Neutrophil (primary cell): ENCODE data around the gene DEUP1.

Experiments used
- H3K27ac ChIP-seq: fragments of 200-600 bp; sonication (generic); 2 replicates; pipeline ENCODE4 v1.5.1; 2016; ENCODE audit warnings: mild to moderate bottlenecking, moderate library complexity
- H3K27me3 ChIP-seq: fragments of 200-600 bp; sonication (generic); 2 replicates; pipeline ENCODE4 v1.6.0; 2016; ENCODE audit warnings: mild to moderate bottlenecking
- H3K36me3 ChIP-seq: fragments of 200-600 bp; sonication (generic); 2 replicates; pipeline ENCODE4 v1.5.1; 2017
- H3K4me1 ChIP-seq, 2 experiments: fragments of 200-600 bp in 1 of 2; sonication (generic) in 1 of 2; 1 replicate in 1 of 2; 2 replicates in 1 of 2; pipeline versions ENCODE4 v1.5.1 to v1.6.1; 2013 to 2016; ENCODE audit warnings: low read depth in 1 of 2, low read length in 1 of 2, mild to moderate bottlenecking in 1 of 2, moderate library complexity in 1 of 2; ENCODE audit not compliant: control insufficient read depth in 1 of 2, insufficient read depth in 1 of 2
- H3K4me3 ChIP-seq, 2 experiments: fragments of 200-600 bp in 1 of 2; sonication (generic) in 1 of 2; 1 replicate in 1 of 2; 2 replicates in 1 of 2; pipeline ENCODE4 v1.5.1; 2013 to 2016; ENCODE audit warnings: low read depth in 1 of 2, low read length in 1 of 2, mild to moderate bottlenecking in 1 of 2, moderate library complexity in 1 of 2
- H3K9me3 ChIP-seq: fragments of 200-600 bp; sonication (generic); 2 replicates; pipeline ENCODE4 v1.5.1; 2016
- TF ChIP-seq, protein P1 (sequence below): fragments of 200-600 bp; sonication (generic); IDR thresholded peaks from 2 replicates; pipeline ENCODE4 v1.5.1; 2016; ENCODE audit warnings: antibody characterized with exemption

Gene DEUP1

DNA sequence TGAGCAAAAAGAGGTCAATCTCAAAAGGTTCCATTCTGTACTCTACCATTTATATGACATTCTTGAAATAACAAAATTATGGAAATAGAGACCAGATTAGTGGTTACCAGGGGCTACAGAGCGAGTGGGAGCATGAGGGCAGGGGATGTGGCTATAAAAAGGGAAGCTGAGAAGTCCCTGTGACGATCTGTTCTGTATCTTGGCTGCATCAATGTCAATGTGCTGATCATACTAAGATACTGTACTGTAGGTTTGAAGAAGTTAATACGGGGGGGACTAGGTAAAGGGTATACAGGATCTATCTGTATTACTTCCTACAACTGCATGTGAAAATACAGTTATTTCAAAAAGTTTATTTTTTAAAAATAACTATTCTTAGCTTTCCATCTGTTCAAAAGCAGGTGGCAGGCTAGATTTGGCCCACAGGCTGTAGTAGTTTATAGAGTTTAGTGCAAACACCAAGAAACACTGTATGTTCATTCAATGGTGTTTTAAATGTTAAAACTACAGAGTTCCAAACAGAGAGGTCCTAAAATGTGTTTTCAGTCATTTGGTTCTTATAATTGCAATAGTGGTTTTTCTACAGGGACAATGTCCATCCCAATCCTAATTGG lies 134.5 kb downstream of the DEUP1 start:
- no peak overlapping the region for H3K27ac ChIP-seq
- TF ChIP-seq, protein P1, sequence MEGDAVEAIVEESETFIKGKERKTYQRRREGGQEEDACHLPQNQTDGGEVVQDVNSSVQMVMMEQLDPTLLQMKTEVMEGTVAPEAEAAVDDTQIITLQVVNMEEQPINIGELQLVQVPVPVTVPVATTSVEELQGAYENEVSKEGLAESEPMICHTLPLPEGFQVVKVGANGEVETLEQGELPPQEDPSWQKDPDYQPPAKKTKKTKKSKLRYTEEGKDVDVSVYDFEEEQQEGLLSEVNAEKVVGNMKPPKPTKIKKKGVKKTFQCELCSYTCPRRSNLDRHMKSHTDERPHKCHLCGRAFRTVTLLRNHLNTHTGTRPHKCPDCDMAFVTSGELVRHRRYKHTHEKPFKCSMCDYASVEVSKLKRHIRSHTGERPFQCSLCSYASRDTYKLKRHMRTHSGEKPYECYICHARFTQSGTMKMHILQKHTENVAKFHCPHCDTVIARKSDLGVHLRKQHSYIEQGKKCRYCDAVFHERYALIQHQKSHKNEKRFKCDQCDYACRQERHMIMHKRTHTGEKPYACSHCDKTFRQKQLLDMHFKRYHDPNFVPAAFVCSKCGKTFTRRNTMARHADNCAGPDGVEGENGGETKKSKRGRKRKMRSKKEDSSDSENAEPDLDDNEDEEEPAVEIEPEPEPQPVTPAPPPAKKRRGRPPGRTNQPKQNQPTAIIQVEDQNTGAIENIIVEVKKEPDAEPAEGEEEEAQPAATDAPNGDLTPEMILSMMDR, result no peak
- H3K4me1 ChIP-seq, result no peaks in the 10 kb centered on the region
- H3K9me3 ChIP-seq, result no peaks in the 10 kb centered on the region
- no peak overlapping the region for H3K4me3 ChIP-seq
- no peaks in the 10 kb centered on the region for H3K36me3 ChIP-seq
- H3K27me3 ChIP-seq, result no peaks in the 10 kb centered on the region

DNA sequence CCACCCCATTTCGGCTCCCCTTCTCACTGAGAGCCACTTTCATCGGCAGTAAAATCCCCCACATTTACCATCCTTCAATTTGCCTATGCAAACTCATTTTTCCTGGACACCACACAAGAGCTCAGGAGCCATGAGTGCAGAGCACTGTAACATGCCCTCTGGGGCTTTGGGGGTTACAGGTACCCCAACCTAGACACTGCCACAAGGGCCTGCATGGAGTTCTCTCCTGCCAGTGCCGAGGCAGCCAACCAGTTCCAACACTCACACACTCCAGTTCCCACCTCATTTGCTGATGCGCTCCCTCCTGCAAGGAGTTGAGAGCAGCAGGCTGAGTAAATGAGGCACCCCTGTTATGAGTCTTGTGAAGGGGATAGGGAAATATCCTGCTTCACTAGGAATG lies 136.5 kb downstream of the DEUP1 start:
- Histone ChIP-seq H3K4me1 (no peaks in the 10 kb centered on the region), H3K27ac (no peak overlapping the region), H3K36me3 (no peaks in the 10 kb centered on the region), H3K27me3 (no peaks in the 10 kb centered on the region), H3K9me3 (no peaks in the 10 kb centered on the region), H3K4me3 (no peak overlapping the region)
- TF ChIP-seq, protein P1, result no peak

DNA sequence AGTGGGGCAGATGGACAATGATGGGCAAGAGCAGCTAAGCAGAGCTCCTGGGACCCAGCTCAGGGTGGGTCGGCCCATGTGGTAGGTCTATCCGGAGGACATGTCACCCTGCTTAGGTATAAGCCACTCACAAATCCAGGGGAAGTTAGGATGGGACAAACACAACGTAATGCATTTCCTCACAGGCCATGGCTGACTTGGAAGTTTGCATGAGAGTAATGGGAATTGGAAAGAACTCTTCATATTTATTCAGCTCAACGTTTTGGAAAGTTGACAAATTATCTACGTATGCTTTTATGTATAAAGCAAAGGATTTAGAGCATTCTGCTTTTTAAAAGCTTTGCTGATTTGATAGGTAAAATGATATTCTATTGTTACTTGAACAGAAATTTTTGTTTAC lies 137.7 kb downstream of the DEUP1 start:
- Histone ChIP-seq H3K27me3 (no peaks in the 10 kb centered on the region), H3K4me3 (no peak overlapping the region), H3K9me3 (no peaks in the 10 kb centered on the region), H3K36me3 (no peaks in the 10 kb centered on the region), H3K4me1 (no peaks in the 10 kb centered on the region), H3K27ac (no peak overlapping the region)
- TF ChIP-seq, protein P1, result no peak

DNA sequence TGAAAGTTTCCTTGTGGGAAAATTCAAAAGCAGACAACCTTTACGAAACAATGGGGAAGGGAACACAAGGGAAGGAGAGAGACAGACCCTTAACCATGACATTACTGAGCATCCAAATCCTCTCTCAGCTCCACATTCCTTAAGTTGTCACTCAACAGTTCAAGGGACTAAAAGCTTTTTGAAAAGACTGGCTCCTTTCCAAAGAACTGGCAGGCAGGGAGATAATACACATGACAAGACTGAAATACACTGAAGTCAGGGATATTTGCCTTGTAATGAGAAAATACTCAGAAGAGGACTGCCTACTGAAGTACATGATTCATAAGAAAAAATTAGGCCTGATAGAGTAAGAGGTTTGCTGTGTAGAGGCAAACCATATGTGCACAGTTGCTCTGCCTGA lies 143.6 kb downstream of the DEUP1 start:
- Histone ChIP-seq H3K27ac (no peak overlapping the region), H3K36me3 (peaks cover 5% of the 10 kb centered on the region), H3K4me1 (no peaks in the 10 kb centered on the region), H3K9me3 (no peaks in the 10 kb centered on the region), H3K27me3 (no peaks in the 10 kb centered on the region), H3K4me3 (no peak overlapping the region)
- TF ChIP-seq, protein P1, result no peak

DNA sequence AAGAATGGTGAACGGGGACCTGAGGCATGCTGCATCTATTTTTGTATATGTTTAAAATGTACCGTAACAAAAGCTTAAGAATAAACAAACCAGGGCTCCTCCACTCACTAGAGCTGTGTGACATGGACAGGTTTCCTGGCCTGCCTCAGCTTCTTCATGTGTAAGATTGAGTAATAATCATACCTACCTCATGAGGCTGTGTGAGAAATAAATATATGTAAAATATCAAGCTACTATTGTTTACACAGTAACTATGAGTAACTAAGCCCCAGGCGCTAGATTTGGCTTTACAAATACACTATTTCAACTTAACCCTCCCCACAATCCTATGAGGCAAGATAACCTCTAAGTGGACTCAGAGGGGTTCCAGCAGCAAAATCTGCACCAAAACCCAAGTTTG lies 146.3 kb downstream of the DEUP1 start:
- H3K27ac ChIP-seq, result no peak overlapping the region
- H3K9me3 ChIP-seq, result no peaks in the 10 kb centered on the region
- H3K36me3 ChIP-seq, result peaks cover 5% of the 10 kb centered on the region
- H3K4me1 ChIP-seq, result no peaks in the 10 kb centered on the region
- no peak overlapping the region for H3K4me3 ChIP-seq
- no peaks in the 10 kb centered on the region for H3K27me3 ChIP-seq
- TF ChIP-seq, protein P1, result no peak
